ENCODE measurements around the gene PRICKLE1.

- TF ChIP-seq CTCF (IDR thresholded peaks at IDR 0.05): no peak
- TF ChIP-seq POLR2A (IDR thresholded peaks at IDR 0.05): no peak
Measured at GRCh38 chr12:42603246-42603990, 13.9 kb upstream of the PRICKLE1 start.

Data from testis (tissue), 2 donors.